Heart right ventricle (tissue), 16 donors: ENCODE results near the gene NUP210. TPM values are rescaled to one million over a fixed set of nuclear protein-coding genes. Genes with fewer than 3 reads are reported as not detected.
A peak's percentile ranks its signal among the peaks of the same experiment; 100 is the strongest.

ENCODE experiments used
- ATAC-seq, 8 donors: fragments of 200-7000 bp; cut with Tn5 transposase; one replicate each; pipeline ENCODE4 v1.9.1; 2020; ENCODE audit warnings: mild to moderate bottlenecking in 8 of 8, moderate library complexity in 8 of 8, moderate number of reproducible peaks in 1 of 8
- DNase-seq, 2 donors: peaks; one replicate each; pipeline ENCODE4 v3.0.0-alpha.2; 2020
- H3K27ac ChIP-seq, 10 donors: fragments of 200-600 bp; sonication (generic) in 2 of 10; one replicate each; pipeline versions ENCODE4 v1.5.0 to v1.8.0; 2020 to 2022; ENCODE audit warnings: mild to moderate bottlenecking in 3 of 10
- H3K27me3 ChIP-seq, 7 donors: fragments of 200-600 bp; one replicate each; pipeline ENCODE4 v1.8.0; 2021 to 2022; ENCODE audit warnings: mild to moderate bottlenecking in 2 of 7
- H3K36me3 ChIP-seq, 9 donors: fragments of 200-600 bp; sonication (generic) in 1 of 9; one replicate each; pipeline versions ENCODE4 v1.5.0 to v1.8.0; 2020 to 2022; ENCODE audit warnings: mild to moderate bottlenecking in 2 of 9
- H3K4me1 ChIP-seq, 9 donors: fragments of 200-600 bp; sonication (generic) in 1 of 9; one replicate each; pipeline versions ENCODE4 v1.5.0 to v1.8.0; 2020 to 2022; ENCODE audit warnings: mild to moderate bottlenecking in 4 of 9
- H3K4me3 ChIP-seq, 10 donors: fragments of 200-600 bp; sonication (generic) in 2 of 10; one replicate each; pipeline versions ENCODE4 v1.5.0 to v1.8.0; 2020 to 2022; ENCODE audit warnings: mild to moderate bottlenecking in 7 of 10, moderate library complexity in 2 of 10
- H3K9me3 ChIP-seq, 11 donors: fragments of 200-600 bp in 10 of 11; sonication (generic) in 2 of 11; one replicate each; pipeline versions ENCODE4 v1.5.0 to v1.8.0; 2013 to 2022; ENCODE audit warnings: mild to moderate bottlenecking in 2 of 11, control low read depth in 1 of 11, moderate library complexity in 1 of 11
- WGBS, 2 donors: extraction: QIAGEN DNeasy Blood & Tissue Kit; methylation state at CpG; one replicate each; pipeline ENCODE4 v1.1.7; 2013; ENCODE audit warnings: inconsistent platforms in 1 of 2; 5-methylcytosine and 5-hydroxymethylcytosine counted together
- intact Hi-C, 10 donors: fragments of 100-400 bp; cut with DNase I; formaldehyde crosslinking; loops; one replicate each; pipeline versions ENCODE4 v1.11.1 to v1.14.2; 2022
- polyA plus RNA-seq, 2 donors: library from polyadenylated mRNA; stranded (reverse); fragments of 200-250 nt; gene quantifications; one replicate each; pipeline ENCODE4 v1.2.3, GENCODE V29; 2013
- total RNA-seq, 10 donors: library from RNA; stranded (reverse); fragmentation: NEBNext Ultra II Directional in 3 of 10; extraction: Animal tissue kit (Norgen Biotek cat#: 25700) in 3 of 10; gene quantifications; one replicate each; pipeline versions ENCODE4 v1.2.1 to v1.2.4, GENCODE V29; 2021 to 2023
- TF ChIP-seq, protein P1 (sequence below), 9 donors: fragments of 200-600 bp; sonication (generic) in 2 of 9; IDR thresholded peaks; one replicate each; pipeline versions ENCODE4 v1.5.0 to v1.8.0; 2021 to 2022; ENCODE audit warnings: antibody characterized with exemption in 9 of 9, mild to moderate bottlenecking in 5 of 9, moderate library complexity in 1 of 9
- donor health status: Arrhythmogenic right ventricular cardiomyopathy.
- donor health status: ischemic (EF 13 %, LVEDD 7.1; RV severe dilation, severe dysfunction).
- donor health status: healthy with polysubstance abuse.
- donor health status: DM: no; HTN: yes; CAD: no.
- donor health status: DM: no; HTN: no; CAD: no.
- donor health status: ischemic (EF 25% LVEDD 6.9; RV normal size, moderate dysfunction).
- donor health status: ischemic (EF 25% LVEDD 5.7; RV mildly dilated, moderate dysfunction).
- donor health status: healthy.
- donor health status: DM: yes; HTN: yes; CAD: no.
- donor health status: Ischemic cardiomyopathy.
- donor health status: ischemic (EF 35%, LVEDD 5.7; RV mildly dilated, moderate dysfunction).
- donor health status: nonischemic (EF 11% LVEDD 7.7; RV severe dilation, severe dysfunction).
- donor health status: DM: yes; HTN: yes; CAD: no.
- donor health status: PGD.
- donor health status: ischemic (EF 29% LVEDD 5.4; RV normal size, mild dysfunction).
- donor health status: nonischemic (EF 23%, LVEDD 6.1; RV moderate dilation, normal function).

Gene NUP210
- total and polyA plus RNA-seq, 12 donors = 0.84 to 7.2 (median 2.5) TPM

- peaks cover 0 to 58% (median 3%) of the 10 kb centered on the region in 9 donors for H3K4me1 ChIP-seq
- TF ChIP-seq, protein P1, sequence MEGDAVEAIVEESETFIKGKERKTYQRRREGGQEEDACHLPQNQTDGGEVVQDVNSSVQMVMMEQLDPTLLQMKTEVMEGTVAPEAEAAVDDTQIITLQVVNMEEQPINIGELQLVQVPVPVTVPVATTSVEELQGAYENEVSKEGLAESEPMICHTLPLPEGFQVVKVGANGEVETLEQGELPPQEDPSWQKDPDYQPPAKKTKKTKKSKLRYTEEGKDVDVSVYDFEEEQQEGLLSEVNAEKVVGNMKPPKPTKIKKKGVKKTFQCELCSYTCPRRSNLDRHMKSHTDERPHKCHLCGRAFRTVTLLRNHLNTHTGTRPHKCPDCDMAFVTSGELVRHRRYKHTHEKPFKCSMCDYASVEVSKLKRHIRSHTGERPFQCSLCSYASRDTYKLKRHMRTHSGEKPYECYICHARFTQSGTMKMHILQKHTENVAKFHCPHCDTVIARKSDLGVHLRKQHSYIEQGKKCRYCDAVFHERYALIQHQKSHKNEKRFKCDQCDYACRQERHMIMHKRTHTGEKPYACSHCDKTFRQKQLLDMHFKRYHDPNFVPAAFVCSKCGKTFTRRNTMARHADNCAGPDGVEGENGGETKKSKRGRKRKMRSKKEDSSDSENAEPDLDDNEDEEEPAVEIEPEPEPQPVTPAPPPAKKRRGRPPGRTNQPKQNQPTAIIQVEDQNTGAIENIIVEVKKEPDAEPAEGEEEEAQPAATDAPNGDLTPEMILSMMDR (IDR thresholded peaks at IDR 0.05) = no peak
- WGBS, 2 donors = 76 to 77% methylated on average over 14 of the region's 14 CpGs
- peak overlapping the region in 1 of 10 donors; percentile 83 for H3K27ac ChIP-seq
- intact Hi-C loops = no loop called here
- H3K4me3 ChIP-seq = peak overlapping the region in 1 of 10 donors; percentile 15
- H3K36me3 ChIP-seq = no peaks in the 10 kb centered on the region
- peak; percentile 58 to 82 (median 75) for ATAC-seq
- peak in 1 of 2 donors; percentile 35 for DNase-seq
- peaks cover 0 to 2% (median 0%) of the 10 kb centered on the region in 11 donors for H3K9me3 ChIP-seq
- peaks cover 0 to 26% (median 12%) of the 10 kb centered on the region in 7 donors for H3K27me3 ChIP-seq
Measured at GRCh38 chr3:13414040-13414729, 5.9 kb downstream of the NUP210 start.

GRCh38 chr3:13411186-13411860 lies 8.8 kb downstream of the NUP210 start:
- no peak overlapping the region for H3K4me3 ChIP-seq
- no peak for ATAC-seq
- H3K27ac ChIP-seq = no peak overlapping the region
- 87 to 92% methylated on average over 6 of the region's 6 CpGs for WGBS, 2 donors
- intact Hi-C loops = no loop called here
- no peak for DNase-seq
- no peaks in the 10 kb centered on the region for H3K36me3 ChIP-seq
- TF ChIP-seq, protein P1 (IDR thresholded peaks at IDR 0.05) = no peak
- H3K4me1 ChIP-seq = peaks cover 0 to 30% (median 0%) of the 10 kb centered on the region in 9 donors
- H3K9me3 ChIP-seq = peaks cover 0 to 22% (median 5%) of the 10 kb centered on the region in 11 donors
- H3K27me3 ChIP-seq = peaks cover 0 to 3% (median 0%) of the 10 kb centered on the region in 7 donors

DNA sequence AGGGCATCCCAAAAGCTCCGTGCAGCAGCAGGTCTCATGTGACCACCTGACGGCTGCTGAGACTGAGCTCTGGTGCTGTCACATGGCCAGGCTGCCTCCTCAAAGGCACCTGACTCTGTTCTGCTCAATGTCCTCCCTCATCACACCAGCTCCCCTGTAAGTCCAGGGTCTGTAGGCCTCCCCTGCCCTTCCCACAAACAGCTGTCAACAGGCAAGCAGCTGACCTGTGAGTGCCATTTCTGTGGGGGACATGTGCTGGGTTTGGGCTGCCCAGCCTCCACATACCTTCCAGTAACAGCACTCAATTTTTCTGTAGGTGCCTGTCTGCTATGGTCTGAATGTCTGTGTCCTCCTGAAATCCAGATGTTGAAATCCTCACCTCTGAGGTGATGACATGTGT lies 11.2 kb downstream of the NUP210 start:
- WGBS, 2 donors = 64 to 76% methylated on average over 2 of the region's 2 CpGs
- Histone ChIP-seq H3K9me3 (peaks cover 0 to 22% (median 5%) of the 10 kb centered on the region in 11 donors), H3K4me3 (no peak overlapping the region), H3K36me3 (no peaks in the 10 kb centered on the region), H3K4me1 (peaks cover 0 to 7% (median 0%) of the 10 kb centered on the region in 9 donors), H3K27ac (no peak overlapping the region), H3K27me3 (no peaks in the 10 kb centered on the region)
- no peak for DNase-seq
- intact Hi-C loops = no loop called here
- TF ChIP-seq, protein P1 (IDR thresholded peaks at IDR 0.05) = no peak
- no peak for ATAC-seq

DNA sequence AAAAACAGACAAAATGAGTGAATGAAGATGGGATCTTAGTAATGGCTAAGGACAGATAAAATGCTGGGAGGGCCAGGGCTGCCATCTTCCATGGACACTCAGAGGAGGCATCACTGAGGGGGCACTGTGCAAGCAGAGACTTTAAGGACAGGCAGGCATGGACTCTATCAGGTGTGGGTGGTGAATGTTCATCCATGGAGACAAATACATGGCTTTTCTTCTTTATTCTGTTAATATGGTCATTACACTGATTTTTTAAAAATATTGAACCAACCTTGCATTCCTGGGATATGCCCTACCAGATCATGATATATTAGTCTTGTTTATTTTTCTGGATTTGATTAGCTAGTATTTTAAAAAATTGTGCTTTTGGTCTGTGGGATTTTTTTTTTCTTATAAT lies 12.2 kb downstream of the NUP210 start:
- Histone ChIP-seq H3K9me3 (peaks cover 0 to 27% (median 5%) of the 10 kb centered on the region in 11 donors), H3K27me3 (no peaks in the 10 kb centered on the region), H3K4me1 (no peaks in the 10 kb centered on the region), H3K36me3 (no peaks in the 10 kb centered on the region), H3K27ac (no peak overlapping the region), H3K4me3 (no peak overlapping the region)
- intact Hi-C loops = no loop called here
- TF ChIP-seq, protein P1 (IDR thresholded peaks at IDR 0.05) = no peak
- no peak for DNase-seq
- no peak for ATAC-seq
